HEK293 (cell line): Measurements from ENCODE around the gene ZNF605.

Experiments used
- CTCF ChIA-PET: fragments of 350-600 bp; formaldehyde crosslinking; extraction: SDS; loops from one replicate; lab custom pipeline; 2021; ENCODE audit warnings: antibody characterized with exemption; lab: Yijun Ruan, JAX
- POLR2A ChIA-PET: fragments of 300-600 bp; formaldehyde crosslinking; extraction: SDS; loops from one replicate; lab custom pipeline; 2020; ENCODE audit warnings: antibody characterized with exemption, inconsistent platforms; lab: Yijun Ruan, JAX
- H3K27ac ChIP-seq: fragments of 200-500 bp; sonication (Bioruptor generic); 2 replicates; pipeline ENCODE4 v1.5.1; 2014; ENCODE audit warnings: low read depth, low read length, control low read depth, inconsistent platforms; ENCODE audit errors: extremely low read depth
- H3K36me3 ChIP-seq, 2 experiments: fragments of 200-500 bp in 1 of 2; sonication (Bioruptor generic) in 1 of 2; 1 replicate in 1 of 2; 2 replicates in 1 of 2; pipeline ENCODE4 v1.5.1; 2014 to 2017; ENCODE audit warnings: inconsistent platforms in 2 of 2, low read length in 2 of 2; ENCODE audit not compliant: control insufficient read depth in 2 of 2, insufficient read depth in 1 of 2
- H3K4me1 ChIP-seq: fragments of 200-500 bp; sonication (Bioruptor generic); 2 replicates; pipeline ENCODE4 v1.5.1; 2014; ENCODE audit warnings: mild to moderate bottlenecking, low read length, inconsistent platforms; ENCODE audit not compliant: control insufficient read depth, insufficient read depth
- H3K4me3 ChIP-seq: 2 replicates; pipeline ENCODE4 v1.5.1; 2011; ENCODE audit warnings: low read depth, mild to moderate bottlenecking, control low read depth, low read length, moderate library complexity
- H3K9me3 ChIP-seq: fragments of 200-500 bp; sonication (Bioruptor generic); 2 replicates; pipeline ENCODE4 v1.5.1; 2014; ENCODE audit warnings: low read depth, low read length, inconsistent platforms; ENCODE audit not compliant: control insufficient read depth, insufficient read depth
- BCL11A ChIP-seq: fragments of 450-650 bp; formaldehyde crosslinking; IDR thresholded peaks from 2 replicates; pipeline ENCODE4 v1.5.1; 2016; ENCODE audit warnings: low read depth, missing biosample characterization, missing genetic modification characterization
- GLIS1 ChIP-seq: fragments of 450-650 bp; formaldehyde crosslinking; IDR thresholded peaks from 2 replicates; pipeline ENCODE4 v1.5.1; 2016; ENCODE audit warnings: missing biosample characterization, missing genetic modification characterization
- GLIS2 ChIP-seq: fragments of 450-650 bp; formaldehyde crosslinking; IDR thresholded peaks from 2 replicates; pipeline ENCODE4 v1.5.1; 2016; ENCODE audit warnings: missing biosample characterization, missing genetic modification characterization
- HOXC10 ChIP-seq: sonication (generic); formaldehyde crosslinking; IDR thresholded peaks from 2 replicates; pipeline ENCODE4 v1.8.1; 2023; ENCODE audit warnings: mild to moderate bottlenecking, missing genetic modification reagents
- KLF16 ChIP-seq: fragments of 450-650 bp; formaldehyde crosslinking; IDR thresholded peaks from 2 replicates; pipeline ENCODE4 v1.5.1; 2017; ENCODE audit warnings: missing biosample characterization, missing genetic modification characterization
- KLF7 ChIP-seq: fragments of 450-650 bp; formaldehyde crosslinking; IDR thresholded peaks from 2 replicates; pipeline ENCODE4 v1.5.1; 2016; ENCODE audit warnings: missing biosample characterization, missing genetic modification characterization, borderline replicate concordance
- OSR2 ChIP-seq: fragments of 450-650 bp; formaldehyde crosslinking; IDR thresholded peaks from 2 replicates; pipeline ENCODE4 v1.5.1; 2016; ENCODE audit warnings: missing biosample characterization, missing genetic modification characterization
- SP7 ChIP-seq: fragments of 450-650 bp; formaldehyde crosslinking; IDR thresholded peaks from 2 replicates; pipeline ENCODE4 v1.5.1; 2016; ENCODE audit warnings: missing biosample characterization, missing genetic modification characterization
- TCF7L2 ChIP-seq: IDR thresholded peaks from 2 replicates; pipeline ENCODE4 v1.6.1; 2011; ENCODE audit warnings: low read depth, mild to moderate bottlenecking, inconsistent platforms, low read length, moderate library complexity, borderline replicate concordance
- ZEB2 ChIP-seq: fragments of 450-650 bp; formaldehyde crosslinking; IDR thresholded peaks from 2 replicates; pipeline ENCODE4 v1.5.1; 2016; ENCODE audit warnings: missing biosample characterization, missing genetic modification characterization
- ZNF114 ChIP-seq: fragments of 450-650 bp; formaldehyde crosslinking; IDR thresholded peaks from 2 replicates; pipeline ENCODE4 v1.5.0; 2017; ENCODE audit warnings: missing biosample characterization, missing genetic modification characterization
- ZNF132 ChIP-seq: fragments of 450-650 bp; formaldehyde crosslinking; IDR thresholded peaks from 2 replicates; pipeline ENCODE4 v1.5.1; 2017; ENCODE audit warnings: missing biosample characterization, missing genetic modification characterization, borderline replicate concordance
- ZNF2 ChIP-seq: fragments of 450-650 bp; formaldehyde crosslinking; IDR thresholded peaks from 2 replicates; pipeline ENCODE4 v1.5.1; 2016; ENCODE audit warnings: missing biosample characterization, missing genetic modification characterization
- ZNF202 ChIP-seq: fragments of 450-650 bp; formaldehyde crosslinking; IDR thresholded peaks from 2 replicates; pipeline ENCODE4 v1.5.1; 2016; ENCODE audit warnings: missing biosample characterization, missing genetic modification characterization, borderline replicate concordance
- ZNF211 ChIP-seq: fragments of 450-650 bp; formaldehyde crosslinking; IDR thresholded peaks from 2 replicates; pipeline ENCODE4 v1.5.1; 2016; ENCODE audit warnings: low read depth, missing biosample characterization, missing genetic modification characterization
- ZNF514 ChIP-seq: fragments of 450-650 bp; formaldehyde crosslinking; IDR thresholded peaks from 2 replicates; pipeline ENCODE4 v1.5.1; 2016; ENCODE audit warnings: missing biosample characterization, missing genetic modification characterization
- TF ChIP-seq, protein P1 (sequence below): fragments of 450-650 bp; formaldehyde crosslinking; IDR thresholded peaks from 2 replicates; pipeline ENCODE4 v1.5.1; 2017; ENCODE audit warnings: missing biosample characterization, missing genetic modification characterization
- TF ChIP-seq, protein P2 (sequence below): fragments of 450-650 bp; formaldehyde crosslinking; IDR thresholded peaks from 2 replicates; pipeline ENCODE4 v1.5.1; 2016; ENCODE audit warnings: missing biosample characterization, missing genetic modification characterization
- TF ChIP-seq, protein P3 (sequence below): fragments of 450-650 bp; formaldehyde crosslinking; IDR thresholded peaks from 2 replicates; pipeline ENCODE4 v1.5.1; 2016; ENCODE audit warnings: missing biosample characterization, missing genetic modification characterization
- TF ChIP-seq, protein P4 (sequence below): fragments of 450-650 bp; formaldehyde crosslinking; IDR thresholded peaks from 2 replicates; pipeline ENCODE4 v1.5.1; 2016; ENCODE audit warnings: missing biosample characterization, missing genetic modification characterization
- TF ChIP-seq, protein P5 (sequence below): fragments of 450-650 bp; formaldehyde crosslinking; IDR thresholded peaks from 2 replicates; pipeline ENCODE4 v1.5.1; 2016; ENCODE audit warnings: missing biosample characterization, missing genetic modification characterization

Gene ZNF605

DNA sequence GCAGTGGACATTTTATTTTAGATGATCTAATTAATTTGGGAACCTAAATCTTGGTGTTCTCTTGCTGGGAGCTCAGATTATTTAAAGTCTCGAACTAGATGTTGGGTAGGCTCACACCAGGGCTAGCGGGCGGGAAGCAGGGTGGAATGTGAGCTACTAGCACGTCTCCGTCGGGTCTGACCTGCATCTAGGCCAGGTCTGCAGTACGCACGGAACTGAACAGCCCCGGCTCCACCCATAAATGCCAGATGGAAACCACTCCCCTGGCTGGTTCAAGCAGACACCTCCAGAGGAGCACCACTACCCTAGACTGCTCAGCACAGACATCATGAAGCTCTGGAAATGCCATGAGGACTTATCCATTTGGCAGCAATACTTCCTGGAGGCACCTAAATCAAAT is 10.3 kb downstream of the ZNF605 start:
- no peak overlapping the region for H3K27ac ChIP-seq
- POLR2A ChIA-PET = no interaction called here
- TF ChIP-seq OSR2 (no peak), ZEB2 (tag by site-specific recombination) (no peak), ZNF2 (tag by site-specific recombination) (no peak), HOXC10 (CRISPR knock-in tag) (no peak), ZNF114 (tag by site-specific recombination) (no peak), ZNF132 (tag by site-specific recombination) (no peak), ZNF514 (no peak), BCL11A (tag by site-specific recombination) (no peak)
- TF ChIP-seq, protein P1, sequence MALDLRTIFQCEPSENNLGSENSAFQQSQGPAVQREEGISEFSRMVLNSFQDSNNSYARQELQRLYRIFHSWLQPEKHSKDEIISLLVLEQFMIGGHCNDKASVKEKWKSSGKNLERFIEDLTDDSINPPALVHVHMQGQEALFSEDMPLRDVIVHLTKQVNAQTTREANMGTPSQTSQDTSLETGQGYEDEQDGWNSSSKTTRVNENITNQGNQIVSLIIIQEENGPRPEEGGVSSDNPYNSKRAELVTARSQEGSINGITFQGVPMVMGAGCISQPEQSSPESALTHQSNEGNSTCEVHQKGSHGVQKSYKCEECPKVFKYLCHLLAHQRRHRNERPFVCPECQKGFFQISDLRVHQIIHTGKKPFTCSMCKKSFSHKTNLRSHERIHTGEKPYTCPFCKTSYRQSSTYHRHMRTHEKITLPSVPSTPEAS = no peak
- H3K36me3 ChIP-seq = peaks cover 16 to 86% of the 10 kb centered on the region in 2 experiments
- H3K9me3 ChIP-seq = no peaks in the 10 kb centered on the region; the same call in 1 of the 2 replicates
- CTCF ChIA-PET = no interaction called here
- no peaks in the 10 kb centered on the region for H3K4me1 ChIP-seq
- no peak overlapping the region for H3K4me3 ChIP-seq

DNA sequence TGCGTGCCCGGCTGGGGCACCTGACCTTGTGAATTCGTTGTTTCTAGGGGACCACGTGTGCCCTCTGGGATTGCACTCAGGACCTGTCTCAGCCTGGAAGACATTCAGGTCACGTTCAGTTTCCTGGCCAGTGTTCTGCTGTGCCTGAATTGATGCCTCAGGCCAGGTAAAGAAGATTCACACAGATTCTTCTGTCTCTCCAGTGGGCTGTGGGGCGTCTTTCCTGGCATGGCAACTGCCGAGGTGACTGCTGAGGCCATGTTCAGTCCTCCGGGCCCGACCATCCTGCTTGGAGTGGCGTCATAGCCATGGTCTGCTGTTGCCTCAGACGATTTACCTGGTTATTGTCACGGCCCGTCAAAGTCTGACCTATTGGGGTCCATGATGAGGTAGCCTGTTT is 13.5 kb downstream of the ZNF605 start:
- TF ChIP-seq, protein P2, sequence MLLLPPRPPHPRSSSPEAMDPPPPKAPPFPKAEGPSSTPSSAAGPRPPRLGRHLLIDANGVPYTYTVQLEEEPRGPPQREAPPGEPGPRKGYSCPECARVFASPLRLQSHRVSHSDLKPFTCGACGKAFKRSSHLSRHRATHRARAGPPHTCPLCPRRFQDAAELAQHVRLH (tag by site-specific recombination) = no peak
- TF ChIP-seq ZNF211 (no peak), KLF7 (tag by site-specific recombination) (no peak), GLIS1 (tag by site-specific recombination) (no peak), ZNF2 (tag by site-specific recombination) (no peak)
- TF ChIP-seq, protein P3, sequence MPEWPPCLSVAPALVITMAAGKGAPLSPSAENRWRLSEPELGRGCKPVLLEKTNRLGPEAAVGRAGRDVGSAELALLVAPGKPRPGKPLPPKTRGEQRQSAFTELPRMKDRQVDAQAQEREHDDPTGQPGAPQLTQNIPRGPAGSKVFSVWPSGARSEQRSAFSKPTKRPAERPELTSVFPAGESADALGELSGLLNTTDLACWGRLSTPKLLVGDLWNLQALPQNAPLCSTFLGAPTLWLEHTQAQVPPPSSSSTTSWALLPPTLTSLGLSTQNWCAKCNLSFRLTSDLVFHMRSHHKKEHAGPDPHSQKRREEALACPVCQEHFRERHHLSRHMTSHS (tag by site-specific recombination) = no peak
- TF ChIP-seq, all 188 proteins: peak for 0
- no peak overlapping the region for H3K4me3 ChIP-seq
- H3K27ac ChIP-seq = no peak overlapping the region
- POLR2A ChIA-PET = no interaction called here
- no peaks in the 10 kb centered on the region for H3K4me1 ChIP-seq
- CTCF ChIA-PET = no interaction called here
- H3K9me3 ChIP-seq = no peaks in the 10 kb centered on the region
- H3K36me3 ChIP-seq = peaks cover 16 to 65% of the 10 kb centered on the region in 2 experiments

DNA sequence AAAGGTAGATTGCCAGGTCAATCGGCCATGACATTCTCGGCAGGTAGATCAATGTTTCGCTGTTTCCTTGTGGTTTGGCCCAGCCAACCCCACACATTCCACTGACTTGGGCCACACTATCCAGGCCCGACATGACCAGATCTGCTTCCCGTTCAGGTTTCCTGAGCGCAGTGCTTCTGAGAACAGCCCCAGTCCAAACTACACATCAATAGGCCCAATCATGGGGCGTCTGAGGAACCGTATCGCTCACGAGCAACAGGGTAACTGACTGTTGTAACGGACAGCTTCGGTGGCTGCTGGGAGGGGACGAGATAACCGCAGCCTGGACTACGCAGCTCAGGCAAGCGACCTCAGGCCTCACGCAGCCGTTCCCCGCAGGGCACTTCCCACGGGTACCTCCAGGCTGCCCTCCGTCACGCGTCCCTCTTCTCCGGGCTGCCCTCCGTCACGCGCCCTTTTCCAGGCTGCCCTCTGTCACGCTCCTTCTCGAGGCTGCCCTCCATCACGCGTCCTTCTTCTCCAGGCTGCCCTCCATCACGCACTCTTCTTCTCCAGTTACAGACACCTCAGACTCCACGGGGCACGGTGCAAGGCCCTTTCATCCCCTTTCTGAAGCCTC is 14.7 kb downstream of the ZNF605 start:
- no peak overlapping the region for H3K4me3 ChIP-seq
- no peak overlapping the region for H3K27ac ChIP-seq
- CTCF ChIA-PET = no interaction called here
- no peaks in the 10 kb centered on the region for H3K4me1 ChIP-seq
- peaks cover 16 to 63% of the 10 kb centered on the region in 2 experiments for H3K36me3 ChIP-seq
- POLR2A ChIA-PET = no interaction called here
- H3K9me3 ChIP-seq = no peaks in the 10 kb centered on the region; the same call in 1 of the 2 replicates
- TF ChIP-seq ZNF132 (tag by site-specific recombination) = no peak
- no peak for TF ChIP-seq ZNF202 (tag by site-specific recombination)
- TF ChIP-seq TCF7L2 = no peak
- TF ChIP-seq, protein P1 = no peak
- no peak for TF ChIP-seq SP7 (tag by site-specific recombination)
- TF ChIP-seq, protein P4, sequence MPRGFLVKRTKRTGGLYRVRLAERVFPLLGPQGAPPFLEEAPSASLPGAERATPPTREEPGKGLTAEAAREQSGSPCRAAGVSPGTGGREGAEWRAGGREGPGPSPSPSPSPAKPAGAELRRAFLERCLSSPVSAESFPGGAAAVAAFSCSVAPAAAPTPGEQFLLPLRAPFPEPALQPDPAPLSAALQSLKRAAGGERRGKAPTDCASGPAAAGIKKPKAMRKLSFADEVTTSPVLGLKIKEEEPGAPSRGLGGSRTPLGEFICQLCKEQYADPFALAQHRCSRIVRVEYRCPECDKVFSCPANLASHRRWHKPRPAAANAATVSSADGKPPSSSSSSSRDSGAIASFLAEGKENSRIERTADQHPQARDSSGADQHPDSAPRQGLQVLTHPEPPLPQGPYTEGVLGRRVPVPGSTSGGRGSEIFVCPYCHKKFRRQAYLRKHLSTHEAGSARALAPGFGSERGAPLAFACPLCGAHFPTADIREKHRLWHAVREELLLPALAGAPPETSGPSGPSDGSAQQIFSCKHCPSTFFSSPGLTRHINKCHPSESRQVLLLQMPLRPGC (tag by site-specific recombination) = no peak
- no peak for TF ChIP-seq GLIS2 (tag by site-specific recombination)
- TF ChIP-seq, protein P5, sequence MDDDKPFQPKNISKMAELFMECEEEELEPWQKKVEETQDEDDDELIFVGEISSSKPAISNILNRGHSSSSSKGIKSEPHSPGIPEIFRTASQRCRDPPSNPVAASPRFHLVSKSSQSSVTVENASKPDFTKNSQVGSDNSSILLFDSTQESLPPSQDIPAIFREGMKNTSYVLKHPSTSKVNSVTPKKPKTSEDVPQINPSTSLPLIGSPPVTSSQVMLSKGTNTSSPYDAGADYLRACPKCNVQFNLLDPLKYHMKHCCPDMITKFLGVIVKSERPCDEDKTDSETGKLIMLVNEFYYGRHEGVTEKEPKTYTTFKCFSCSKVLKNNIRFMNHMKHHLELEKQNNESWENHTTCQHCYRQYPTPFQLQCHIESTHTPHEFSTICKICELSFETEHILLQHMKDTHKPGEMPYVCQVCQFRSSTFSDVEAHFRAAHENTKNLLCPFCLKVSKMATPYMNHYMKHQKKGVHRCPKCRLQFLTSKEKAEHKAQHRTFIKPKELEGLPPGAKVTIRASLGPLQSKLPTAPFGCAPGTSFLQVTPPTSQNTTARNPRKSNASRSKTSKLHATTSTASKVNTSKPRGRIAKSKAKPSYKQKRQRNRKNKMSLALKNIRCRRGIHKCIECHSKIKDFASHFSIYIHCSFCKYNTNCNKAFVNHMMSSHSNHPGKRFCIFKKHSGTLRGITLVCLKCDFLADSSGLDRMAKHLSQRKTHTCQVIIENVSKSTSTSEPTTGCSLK (tag by site-specific recombination) = no peak
- no peak for TF ChIP-seq KLF16
